PC-9 (cell line): Measurements from ENCODE around the gene ZNF197. TPM values are rescaled to one million over a fixed set of nuclear protein-coding genes. Genes with fewer than 3 reads are reported as not detected.

Source experiments
- BruUV-seq: library from RNA; stranded (reverse); fragments of 400-500 nt; replicated peaks from 2 replicates; lab custom pipeline; 2021; lab: Mats Ljungman, UMichigan
- CTCF ChIA-PET: fragments of 300-600 bp; sonication (Branson Sonifier 250); formaldehyde crosslinking; loops from one replicate; lab custom pipeline; 2022; ENCODE audit warnings: antibody characterized with exemption; lab: Charles Lee
- POLR2A ChIA-PET: fragments of 300-600 bp; sonication (Branson Sonifier 250); formaldehyde crosslinking; loops from one replicate; lab custom pipeline; 2022; ENCODE audit warnings: antibody characterized with exemption; ENCODE audit not compliant: unreplicated experiment; lab: Charles Lee
- DNase-seq, 2 experiments: peaks; one replicate each; pipeline versions ENCODE4 v3.0.0 to v3.0.0-alpha.2; 2015 to 2022; ENCODE audit warnings: mixed read lengths in 1 of 2
- H2AFZ ChIP-seq: fragments of 200-600 bp; sonication (generic); 2 replicates; pipeline ENCODE4 v1.8.1; 2017; ENCODE audit warnings: antibody characterized with exemption
- H3F3A ChIP-seq: fragments of 200-600 bp; sonication (generic); 2 replicates; pipeline ENCODE4 v1.8.1; 2017; ENCODE audit warnings: antibody characterized with exemption, mild to moderate bottlenecking, low read depth; ENCODE audit not compliant: insufficient read depth
- H3K27ac ChIP-seq: fragments of 200-600 bp; sonication (generic); 2 replicates; pipeline ENCODE4 v1.6.1; 2016; ENCODE audit warnings: mixed run types
- H3K27me3 ChIP-seq: fragments of 200-600 bp; sonication (generic); 2 replicates; pipeline ENCODE4 v1.6.1; 2016; ENCODE audit warnings: low read depth, mixed run types; ENCODE audit not compliant: insufficient read depth
- H3K36me3 ChIP-seq: fragments of 200-600 bp; sonication (generic); 2 replicates; pipeline ENCODE4 v1.6.1; 2016; ENCODE audit warnings: low read depth, mixed run types
- H3K4me1 ChIP-seq: fragments of 200-600 bp; sonication (generic); replicated peaks from 2 replicates; pipeline ENCODE4 v1.6.1; 2016; ENCODE audit warnings: mixed run types; ENCODE audit not compliant: insufficient read depth
- H3K4me2 ChIP-seq: fragments of 200-600 bp; sonication (generic); 2 replicates; pipeline ENCODE4 v1.6.1; 2017; ENCODE audit warnings: mixed run types
- H3K4me3 ChIP-seq: fragments of 200-600 bp; sonication (generic); 2 replicates; pipeline ENCODE4 v1.6.1; 2016; ENCODE audit warnings: mixed run types
- H3K79me2 ChIP-seq: fragments of 200-600 bp; sonication (generic); 2 replicates; pipeline ENCODE4 v1.6.1; 2017; ENCODE audit warnings: low read depth, mixed run types
- H3K9me2 ChIP-seq: fragments of 200-600 bp; sonication (generic); 2 replicates; pipeline ENCODE4 v1.8.1; 2017; ENCODE audit warnings: mild to moderate bottlenecking; ENCODE audit not compliant: insufficient read depth
- H3K9me3 ChIP-seq: fragments of 200-600 bp; sonication (generic); 2 replicates; pipeline ENCODE4 v1.8.1; 2016; ENCODE audit warnings: low read depth; ENCODE audit not compliant: insufficient read depth
- H4K20me1 ChIP-seq: fragments of 200-600 bp; sonication (generic); 2 replicates; pipeline ENCODE4 v1.8.1; 2017; ENCODE audit not compliant: insufficient read depth
- CTCF ChIP-seq: fragments of 200-600 bp; sonication (generic); conservative IDR thresholded peaks from 2 replicates; pipeline ENCODE4 v1.6.1; 2017; ENCODE audit warnings: mixed run types, antibody characterized with exemption, mild to moderate bottlenecking, moderate library complexity
- EZH2 ChIP-seq: fragments of 200-600 bp; sonication (generic); IDR thresholded peaks from 2 replicates; pipeline ENCODE4 v1.8.0; 2017; ENCODE audit warnings: antibody characterized with exemption, low read depth
- intact Hi-C: fragments of 100-400 bp; cut with micrococcal nuclease; formaldehyde crosslinking; loops from one replicate; pipeline ENCODE4 v1.10.0; 2022; ENCODE audit not compliant: unreplicated experiment
- total RNA-seq: library from RNA; stranded (reverse); gene quantifications from 2 replicates; pipeline ENCODE4 v1.2.3, GENCODE V29; 2021

The ZNF197 gene
- total RNA-seq, 1 experiment from 2014 or later = 9.5 TPM

GRCh38 chr3:44632193-44632592, 7.4 kb downstream of the ZNF197 start:
- Histone ChIP-seq H3K27ac (no peak overlapping the region), H3K27me3 (no peaks in the 10 kb centered on the region), H3K4me3 (no peak overlapping the region), H3K9me2 (no peaks in the 10 kb centered on the region), H3K79me2 (no peaks in the 10 kb centered on the region), H3K4me2 (no peak overlapping the region), H4K20me1 (no peaks in the 10 kb centered on the region), H3F3A (no peaks in the 10 kb centered on the region), H3K36me3 (0 out of 2 replicates have a peak, but pooled peaks cover under 1% of the 10 kb centered on the region), H3K4me1 (no peaks in the 10 kb centered on the region), H2AFZ (no peak overlapping the region), H3K9me3 (peaks cover 2% of the 10 kb centered on the region; the same call in 1 of the 2 replicates)
- intact Hi-C loops = no loop called here
- BruUV-seq = no TSS peak
- POLR2A ChIA-PET = interaction anchor here (0.6 kb wide), 1 partner anchor 122 kb away, joined by 21 read pairs; no protein-coding TSS in a partner anchor
- DNase-seq = no peak
- TF ChIP-seq CTCF = no peak
- TF ChIP-seq EZH2 = no peak
- CTCF ChIA-PET = no interaction called here

GRCh38 chr3:44642337-44642736, 17.5 kb downstream of the ZNF197 start:
- H3K79me2 ChIP-seq = no peaks in the 10 kb centered on the region
- CTCF ChIA-PET = no interaction called here
- H3K27ac ChIP-seq = no peak overlapping the region
- no peak for TF ChIP-seq EZH2
- no peak for TF ChIP-seq CTCF
- H3K9me3 ChIP-seq = peaks cover 52% of the 10 kb centered on the region
- H2AFZ ChIP-seq = no peak overlapping the region
- H4K20me1 ChIP-seq = no peaks in the 10 kb centered on the region
- H3K27me3 ChIP-seq = no peaks in the 10 kb centered on the region
- H3K4me1 ChIP-seq = no peaks in the 10 kb centered on the region
- DNase-seq = no peak
- intact Hi-C loops = no loop called here
- BruUV-seq = no TSS peak
- H3K4me2 ChIP-seq = no peak overlapping the region
- H3K4me3 ChIP-seq = no peak overlapping the region
- no peaks in the 10 kb centered on the region for H3F3A ChIP-seq
- no peaks in the 10 kb centered on the region for H3K9me2 ChIP-seq
- H3K36me3 ChIP-seq = peaks cover 24% of the 10 kb centered on the region
- POLR2A ChIA-PET = interaction anchor here (0.6 kb wide), 1 partner anchor 50 kb away, joined by 9 read pairs; no protein-coding TSS in a partner anchor

- intact Hi-C loops = no loop called here
- Histone ChIP-seq H3K79me2 (no peaks in the 10 kb centered on the region), H3K9me2 (no peaks in the 10 kb centered on the region), H3K9me3 (peaks cover 52% of the 10 kb centered on the region), H3K36me3 (peaks cover 17% of the 10 kb centered on the region), H3K4me2 (no peak overlapping the region), H3K4me3 (no peak overlapping the region), H3F3A (no peaks in the 10 kb centered on the region), H3K27ac (no peak overlapping the region), H4K20me1 (no peaks in the 10 kb centered on the region), H3K4me1 (no peaks in the 10 kb centered on the region), H3K27me3 (no peaks in the 10 kb centered on the region), H2AFZ (no peak overlapping the region)
- BruUV-seq = no TSS peak
- ChIA-PET POLR2A (no interaction called here), CTCF (no interaction called here)
- no peak for TF ChIP-seq CTCF
- TF ChIP-seq EZH2 = no peak
- no peak for DNase-seq
Measured at GRCh38 chr3:44643024-44643423, 18.2 kb downstream of the ZNF197 start.
